ENCODE measurements around the gene CRLF1. TPM values are rescaled to one million over a fixed set of nuclear protein-coding genes. Genes with fewer than 3 reads are reported as not detected.
A peak's percentile ranks its signal among the peaks of the same experiment; 100 is the strongest.

CRLF1 gene
- total and polyA plus RNA-seq, 2 of the 8 experiments (the other 6 are each of a cell fraction or from before 2014, with no cell fraction given): 7.2 to 10.3 TPM

DNA sequence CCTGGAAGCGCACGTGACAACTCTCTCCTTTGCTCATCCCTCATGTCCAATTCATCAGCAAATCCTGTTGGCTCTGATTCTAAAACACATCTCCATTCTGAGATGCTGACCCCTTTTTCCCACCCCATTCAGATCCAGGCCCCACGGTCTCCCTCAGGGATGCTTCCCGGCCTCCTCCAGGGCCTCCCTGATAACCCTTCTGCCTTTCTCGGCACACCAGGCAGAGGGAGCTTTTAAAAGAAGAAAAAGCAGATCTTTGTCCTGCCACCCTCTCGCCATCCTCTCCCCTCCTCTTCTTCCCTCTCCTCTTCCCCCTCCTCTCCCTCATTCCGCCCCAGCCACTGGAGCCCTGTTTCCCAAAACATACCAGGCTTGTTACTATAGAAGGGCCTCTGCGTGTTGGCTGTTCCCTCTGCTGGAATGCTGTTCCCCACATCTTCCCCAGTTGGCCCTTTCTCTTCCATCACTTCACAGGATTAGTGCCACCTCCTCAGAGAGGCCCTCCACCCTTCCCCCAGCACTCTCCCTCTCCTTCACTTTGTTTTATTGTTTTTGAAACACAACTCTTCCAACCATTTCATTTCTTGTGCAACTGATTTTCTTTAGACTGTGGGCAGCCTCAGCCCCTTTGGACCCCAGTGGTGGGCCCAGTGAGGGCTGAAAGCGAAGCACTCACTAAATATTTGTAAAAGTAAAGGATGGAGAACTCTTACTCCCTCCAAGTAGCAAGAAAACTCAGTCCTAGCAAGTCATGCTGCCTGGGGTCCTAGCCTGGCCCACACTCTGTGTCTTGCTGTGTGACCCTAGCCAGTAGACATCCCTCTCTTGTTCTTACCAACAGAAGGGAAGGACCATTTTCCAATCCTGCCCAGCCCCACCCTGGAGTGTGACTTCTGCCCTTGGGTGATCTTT is 2.5 kb upstream of the CRLF1 start:
- H4K8ac ChIP-seq (ENCODE audit: extremely low read depth, insufficient read depth, low read length): no peak overlapping the region
- 33% methylated on average over 8 of the region's 9 CpGs; no CpG with 5 or more reads in 1 of the 2 experiments for WGBS, 2 experiments (ENCODE audit: extremely low coverage in 1 of 2, insufficient coverage in 1 of 2, insufficient read length in 1 of 2, insufficient replicate concordance in 2 of 2, low coverage in 1 of 2, low lambda C conversion rate in 2 of 2, missing lambda C conversion rate in 1 of 2)
- no peak for FAIRE-seq
- no peak for TF ChIP-seq NANOG (IDR thresholded peaks at IDR 0.05; ENCODE audit: insufficient read depth, low read depth, low read length, poor library complexity, severe bottlenecking)
- no peak for TF ChIP-seq HDAC6 (IDR thresholded peaks at IDR 0.05; ENCODE audit: low read depth, low read length)
- no peak for TF ChIP-seq RXRA (IDR thresholded peaks at IDR 0.05; ENCODE audit: insufficient read depth, low read depth, low read length)
- TF ChIP-seq HDAC2 (IDR thresholded peaks at IDR 0.05; ENCODE audit: borderline replicate concordance in 1 of 2, low read depth in 2 of 2, low read length in 2 of 2): 0 out of 4 replicates have a peak, but pooled peaks of 1 of the 2 experiments have one; percentile 51
- TF ChIP-seq SP1 (IDR thresholded peaks at IDR 0.05; ENCODE audit: low read depth, low read length): no peak
- peak; percentile 60; the same call in 1 of the 2 replicates for TF ChIP-seq KDM1A (IDR thresholded peaks at IDR 0.05; ENCODE audit: borderline replicate concordance, low read length)
- peak; percentile 5 for TF ChIP-seq RNF2 (IDR thresholded peaks at IDR 0.05; ENCODE audit: borderline replicate concordance, low read depth, low read length, missing control alignments, poor library complexity, severe bottlenecking)

More for the DNA sequence above, 2.5 kb upstream of the CRLF1 start:
- H2AFZ ChIP-seq (ENCODE audit: low read length): no peak overlapping the region
- peak overlapping the region; percentile 73 for H4K91ac ChIP-seq (replicated peaks; ENCODE audit: insufficient read length, low read length)
- H3K23ac ChIP-seq (ENCODE audit: insufficient read length): no peak overlapping the region
- peaks cover 24% of the 10 kb centered on the region for H3K23me2 ChIP-seq (ENCODE audit: low read depth, low read length)
- peak overlapping the region; percentile 35; the same call in 1 of the 2 replicates for H2BK12ac ChIP-seq (ENCODE audit: low read depth, low read length)
- peaks cover 0 to 20% of the 10 kb centered on the region in 2 experiments for H4K20me1 ChIP-seq (replicated peaks in 1 of 2; ENCODE audit: control insufficient read depth in 1 of 2, insufficient read depth in 2 of 2, low read length in 2 of 2)
- H3K9me3 ChIP-seq (ENCODE audit: insufficient read depth in 2 of 2, low read depth in 1 of 2, low read length in 1 of 2): no peaks in the 10 kb centered on the region
- no peak overlapping the region for H3K4me3 ChIP-seq (ENCODE audit: extremely low read depth in 1 of 4, insufficient read depth in 2 of 4, low read depth in 3 of 4, low read length in 4 of 4)
- H3K4ac ChIP-seq (replicated peaks; ENCODE audit: insufficient read length, low read depth, low read length): peak overlapping the region; percentile 44
- H3K4me1 ChIP-seq (replicated peaks in 1 of 4; ENCODE audit: control insufficient read depth in 3 of 4, insufficient read depth in 4 of 4, low read length in 3 of 4): peaks cover 32 to 64% (median 46%) of the 10 kb centered on the region in 4 experiments
- H3K79me2 ChIP-seq (ENCODE audit: control insufficient read depth in 1 of 2, insufficient read depth in 2 of 2, low read length in 2 of 2): no peaks in the 10 kb centered on the region
- peak overlapping the region; percentile 66; the same call in 1 of the 2 replicates for H2BK20ac ChIP-seq (ENCODE audit: low read length)
- CTCF ChIA-PET (ENCODE audit: partially characterized antibody): interaction anchor here (0.6 to 1.7 kb wide), 5 partner anchors 10 to 135 kb away, joined by 3 to 5 read pairs (median 3); no protein-coding TSS in a partner anchor
- H2BK5ac ChIP-seq (ENCODE audit: low read depth, low read length): peak overlapping the region; percentile 1; the same call in 1 of the 2 replicates
- peak overlapping the region; percentile 13 for H2BK120ac ChIP-seq (replicated peaks; ENCODE audit: low read depth, low read length)
- POLR2A ChIA-PET (ENCODE audit: partially characterized antibody): interaction anchor here (0.8 to 1.1 kb wide), 2 partner anchors 12 to 63 kb away, joined by 3 read pairs; no protein-coding TSS in a partner anchor
- H3K9ac ChIP-seq (replicated peaks in 1 of 4; ENCODE audit: extremely low read depth in 1 of 4, low read depth in 3 of 4, low read length in 3 of 4): no peak overlapping the region
- no peak overlapping the region for H4K5ac ChIP-seq (ENCODE audit: insufficient read length, low read depth, low read length)
- no peak overlapping the region for H2AK5ac ChIP-seq (ENCODE audit: low read depth, low read length)
- peak overlapping the region in 1 of 2 experiments; percentile 95; a peak in 2 of 4 replicates for H3K4me2 ChIP-seq (ENCODE audit: insufficient read depth in 1 of 2, low read depth in 2 of 2, low read length in 2 of 2)
- H3K14ac ChIP-seq (ENCODE audit: insufficient read length): no peak overlapping the region
- peaks cover 0 to 17% (median 0%) of the 10 kb centered on the region in 4 experiments; a peak in 1 of 8 replicates for H3K36me3 ChIP-seq (ENCODE audit: control insufficient read depth in 2 of 4, insufficient read depth in 4 of 4, low read length in 3 of 4)
- 0 out of 2 replicates have a peak overlapping the region, but pooled peaks have one; percentile 72 for H2BK15ac ChIP-seq (ENCODE audit: low read length)
- no peak overlapping the region for H3K27ac ChIP-seq (ENCODE audit: low read depth, low read length)
- H3K27me3 ChIP-seq (replicated peaks in 1 of 4; ENCODE audit: control insufficient read depth in 3 of 4, extremely low read depth in 1 of 4, insufficient read depth in 3 of 4, low read length in 3 of 4): peaks cover 88 to 96% (median 96%) of the 10 kb centered on the region in 4 experiments
- no peaks in the 10 kb centered on the region for H3K79me1 ChIP-seq (ENCODE audit: low read depth, low read length)
- H3K18ac ChIP-seq (ENCODE audit: extremely low read depth, low read length): no peak overlapping the region; the same call in 1 of the 2 replicates
- no peak for DNase-seq (ENCODE audit: low read depth in 1 of 2, low spot score in 2 of 2)
- no peak overlapping the region for H3K56ac ChIP-seq (replicated peaks; ENCODE audit: insufficient read length, low read depth, low read length)

All from H1 (cell line).